ENCODE results near the gene NCKAP5.

The NCKAP5 gene

DNA sequence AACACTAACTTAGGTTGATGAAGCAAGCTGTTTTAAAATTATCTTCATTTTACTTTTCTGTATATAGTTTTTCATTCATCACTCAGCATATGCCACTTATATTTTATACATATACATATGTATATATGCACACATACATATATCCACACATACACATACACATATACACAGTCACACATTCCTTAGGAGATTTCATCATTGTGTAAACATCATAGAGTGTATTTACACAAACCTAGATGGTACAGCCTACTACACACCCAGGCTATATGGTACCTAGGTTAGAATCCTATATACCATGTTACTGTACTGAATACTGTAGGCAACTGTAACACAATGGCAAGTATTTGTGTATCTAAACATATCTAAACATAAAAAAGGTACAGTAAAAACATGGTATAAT, 602.8 kb downstream of the NCKAP5 start:
- no peak overlapping the region for H3K4me3 ChIP-seq (ENCODE audit: control insufficient read depth, low read depth, low read length)
- DNase-seq (ENCODE audit: low read depth): no peak
- TF ChIP-seq, protein P1, sequence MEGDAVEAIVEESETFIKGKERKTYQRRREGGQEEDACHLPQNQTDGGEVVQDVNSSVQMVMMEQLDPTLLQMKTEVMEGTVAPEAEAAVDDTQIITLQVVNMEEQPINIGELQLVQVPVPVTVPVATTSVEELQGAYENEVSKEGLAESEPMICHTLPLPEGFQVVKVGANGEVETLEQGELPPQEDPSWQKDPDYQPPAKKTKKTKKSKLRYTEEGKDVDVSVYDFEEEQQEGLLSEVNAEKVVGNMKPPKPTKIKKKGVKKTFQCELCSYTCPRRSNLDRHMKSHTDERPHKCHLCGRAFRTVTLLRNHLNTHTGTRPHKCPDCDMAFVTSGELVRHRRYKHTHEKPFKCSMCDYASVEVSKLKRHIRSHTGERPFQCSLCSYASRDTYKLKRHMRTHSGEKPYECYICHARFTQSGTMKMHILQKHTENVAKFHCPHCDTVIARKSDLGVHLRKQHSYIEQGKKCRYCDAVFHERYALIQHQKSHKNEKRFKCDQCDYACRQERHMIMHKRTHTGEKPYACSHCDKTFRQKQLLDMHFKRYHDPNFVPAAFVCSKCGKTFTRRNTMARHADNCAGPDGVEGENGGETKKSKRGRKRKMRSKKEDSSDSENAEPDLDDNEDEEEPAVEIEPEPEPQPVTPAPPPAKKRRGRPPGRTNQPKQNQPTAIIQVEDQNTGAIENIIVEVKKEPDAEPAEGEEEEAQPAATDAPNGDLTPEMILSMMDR (IDR thresholded peaks at IDR 0.05; ENCODE audit: control insufficient read depth, insufficient read depth, low read depth, low read length, missing control alignments): no peak

DNA sequence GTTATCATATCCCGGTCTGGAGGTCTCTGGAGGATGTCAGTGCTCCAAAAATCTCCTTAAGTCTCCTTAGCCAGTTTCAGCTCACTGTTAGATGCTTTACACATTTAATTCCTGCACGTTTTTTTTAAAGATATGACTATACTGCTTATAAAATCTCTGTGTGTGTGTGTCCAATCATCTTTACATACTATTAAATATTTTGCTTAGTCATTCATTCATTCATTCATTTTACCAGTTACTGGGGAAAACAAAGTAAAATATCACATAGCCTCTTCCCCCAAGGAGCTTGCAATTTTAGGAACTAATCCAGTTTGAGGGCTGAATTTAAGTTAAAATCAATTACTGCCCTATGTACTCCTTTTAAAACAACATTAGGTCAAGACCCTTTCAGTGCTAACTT, 605.1 kb downstream of the NCKAP5 start:
- TF ChIP-seq, protein P1 (IDR thresholded peaks at IDR 0.05; ENCODE audit: control insufficient read depth, insufficient read depth, low read depth, low read length, missing control alignments): no peak
- no peak overlapping the region for H3K4me3 ChIP-seq (ENCODE audit: control insufficient read depth, low read depth, low read length)
- no peak for DNase-seq (ENCODE audit: low read depth)

DNA sequence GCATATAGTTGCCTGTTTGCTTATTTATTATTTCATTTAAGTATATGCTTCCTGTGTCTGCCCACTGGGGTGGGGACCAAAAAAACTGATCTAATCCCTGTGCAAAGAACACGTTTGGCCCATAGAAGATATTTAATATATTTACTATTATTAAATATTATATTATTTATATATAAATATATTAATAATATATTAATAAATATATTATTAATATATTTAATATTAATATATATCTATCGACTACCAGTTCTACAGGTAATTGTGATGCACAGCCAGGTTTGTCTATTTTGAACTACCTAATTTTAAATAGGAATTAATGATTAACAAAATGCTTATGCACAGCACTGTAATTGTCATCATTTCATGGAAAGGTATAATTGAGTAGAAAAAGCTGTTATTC, 609.4 kb downstream of the NCKAP5 start:
- TF ChIP-seq, protein P1 (IDR thresholded peaks at IDR 0.05; ENCODE audit: control insufficient read depth, insufficient read depth, low read depth, low read length, missing control alignments): no peak
- no peak overlapping the region for H3K4me3 ChIP-seq (ENCODE audit: control insufficient read depth, low read depth, low read length)
- no peak for DNase-seq (ENCODE audit: low read depth)

DNA sequence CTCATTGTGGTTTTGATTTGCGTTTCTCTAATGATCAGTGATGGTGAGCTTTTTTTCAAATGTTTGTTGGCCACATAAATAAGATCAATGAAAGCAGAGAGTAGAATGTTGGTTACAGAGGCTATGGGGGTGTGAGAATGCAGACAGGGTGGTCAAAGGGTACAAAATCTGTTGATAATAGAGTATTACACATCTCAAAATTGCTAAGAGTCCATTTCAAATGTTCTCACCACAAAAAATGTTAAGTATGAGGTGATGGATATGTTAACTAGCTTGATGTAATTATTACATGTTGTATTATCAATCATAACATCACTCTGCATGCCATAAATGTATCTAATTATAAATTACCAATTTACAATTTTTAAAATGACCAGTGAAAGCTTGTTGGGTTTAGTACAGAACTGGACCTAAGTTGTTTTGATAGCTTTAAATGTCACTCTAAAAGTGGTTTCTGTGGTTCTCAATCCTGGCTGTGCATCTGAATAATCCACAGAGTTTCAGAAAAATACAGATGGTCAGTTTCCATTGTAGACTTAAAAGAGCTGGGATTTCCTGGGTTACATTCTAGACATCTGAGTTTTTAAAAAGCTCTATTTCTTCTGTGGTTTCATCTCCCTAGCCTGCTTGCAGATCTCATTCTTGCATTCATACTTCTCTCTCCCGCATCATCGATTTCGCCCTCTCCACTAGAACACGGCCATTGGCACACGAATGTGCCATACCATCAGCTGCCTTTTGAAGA, 612.2 kb downstream of the NCKAP5 start:
- no peak overlapping the region for H3K4me3 ChIP-seq (ENCODE audit: control insufficient read depth, low read depth, low read length)
- TF ChIP-seq, protein P1 (IDR thresholded peaks at IDR 0.05; ENCODE audit: control insufficient read depth, insufficient read depth, low read depth, low read length, missing control alignments): no peak
- DNase-seq (ENCODE audit: low read depth): no peak

DNA sequence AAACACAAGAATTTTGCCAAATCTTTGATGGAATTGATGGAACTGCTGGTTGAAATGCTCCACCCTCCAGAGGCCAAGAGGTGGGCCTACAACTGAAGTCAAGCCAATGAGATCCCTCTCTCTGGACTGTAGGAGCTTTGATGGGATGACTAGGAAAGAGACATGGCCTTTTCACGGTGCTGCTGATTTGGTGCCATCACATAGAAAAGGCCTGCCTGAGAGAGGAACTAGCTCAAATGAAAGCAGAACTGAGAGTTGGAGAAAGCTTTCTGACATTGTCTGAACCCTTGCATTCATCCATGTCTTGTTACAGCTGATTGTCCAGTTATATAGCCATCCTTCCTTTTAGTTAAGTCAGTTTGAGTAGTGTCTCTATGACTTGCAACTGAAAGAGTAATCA, 614.5 kb downstream of the NCKAP5 start:
- TF ChIP-seq, protein P1 (IDR thresholded peaks at IDR 0.05; ENCODE audit: control insufficient read depth, insufficient read depth, low read depth, low read length, missing control alignments): no peak
- no peak overlapping the region for H3K4me3 ChIP-seq (ENCODE audit: control insufficient read depth, low read depth, low read length)
- no peak for DNase-seq (ENCODE audit: low read depth)

DNA sequence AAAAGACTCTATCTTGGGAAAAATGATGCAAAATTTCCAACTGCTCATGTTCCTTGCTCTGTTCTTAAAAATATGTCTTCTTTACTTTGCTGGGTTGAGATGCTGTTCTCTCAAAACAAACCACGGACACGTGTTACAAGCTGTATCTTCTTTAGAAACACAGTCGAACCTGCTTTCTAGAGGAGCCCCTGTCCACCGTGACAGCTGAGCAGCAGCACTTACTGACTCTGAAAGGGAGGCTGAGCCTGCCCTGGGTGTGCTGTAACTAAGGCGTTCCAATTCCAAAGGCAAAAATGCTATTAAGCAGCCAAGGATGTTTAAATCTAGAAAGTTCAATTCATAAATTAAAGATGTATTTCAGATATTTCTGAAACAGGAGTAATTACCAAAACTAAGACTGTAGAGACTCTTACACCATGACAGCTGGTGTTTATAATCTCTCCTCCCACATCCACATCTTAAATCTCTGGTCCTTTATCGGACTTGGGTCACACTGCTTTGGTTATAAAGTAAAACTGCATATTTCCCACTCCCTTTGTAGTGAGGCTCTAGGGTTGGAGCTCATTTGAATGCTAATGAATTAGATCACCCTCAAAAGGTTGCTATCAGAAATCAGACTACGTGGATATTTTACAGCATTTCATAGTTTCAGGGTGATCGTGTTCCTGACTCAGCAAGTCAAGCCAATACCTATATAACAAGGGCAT, 617.1 kb downstream of the NCKAP5 start:
- TF ChIP-seq, protein P1 (IDR thresholded peaks at IDR 0.05; ENCODE audit: control insufficient read depth, insufficient read depth, low read depth, low read length, missing control alignments): no peak
- DNase-seq (ENCODE audit: low read depth): no peak
- H3K4me3 ChIP-seq (ENCODE audit: control insufficient read depth, low read depth, low read length): no peak overlapping the region
